ENCODE measurements around the gene ZBTB7A.

DNA sequence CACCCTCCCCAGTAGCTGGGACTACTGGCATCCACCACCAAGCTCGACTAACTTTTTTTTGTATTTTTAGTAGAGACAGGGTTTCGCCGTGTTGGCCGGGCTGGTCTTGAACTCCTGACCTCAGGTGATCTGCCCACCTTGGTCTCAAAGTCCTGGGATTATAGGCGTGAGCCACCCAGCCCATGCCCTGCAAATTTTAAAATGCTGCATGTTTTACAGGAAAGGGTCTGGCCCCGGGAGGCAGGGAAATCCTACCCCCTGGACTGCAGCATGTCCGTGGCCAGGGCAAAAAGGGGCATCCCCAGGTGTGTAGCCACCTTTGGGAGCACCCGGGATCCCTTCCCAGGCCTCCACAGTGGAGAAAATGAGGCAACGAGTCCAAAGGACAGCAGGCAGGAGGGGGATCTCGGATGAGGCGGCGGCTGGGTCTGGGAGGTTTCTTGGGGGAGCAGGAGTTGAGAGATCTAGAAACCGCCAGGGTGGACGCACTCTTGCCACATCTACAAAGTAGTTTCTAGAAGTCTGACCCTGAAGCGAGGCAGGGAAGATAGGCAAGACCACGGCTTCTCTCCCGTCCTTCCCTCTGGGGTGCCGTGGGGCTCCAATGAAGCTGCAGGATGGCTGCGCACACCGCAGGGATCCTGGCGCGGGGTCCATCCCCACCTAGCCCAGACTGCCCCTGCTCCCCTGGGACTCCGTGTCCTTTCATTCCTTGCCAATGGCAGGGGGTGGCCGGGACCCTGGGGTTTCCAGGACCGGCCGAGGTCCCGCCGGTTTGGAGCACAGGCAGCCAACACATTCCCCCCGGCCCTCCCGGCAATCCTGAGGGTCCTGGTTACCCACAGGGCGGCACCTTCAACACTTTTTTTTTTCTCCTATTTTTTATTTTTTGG is 21.3 kb upstream of the ZBTB7A start:
- TF ChIP-seq, protein P1, sequence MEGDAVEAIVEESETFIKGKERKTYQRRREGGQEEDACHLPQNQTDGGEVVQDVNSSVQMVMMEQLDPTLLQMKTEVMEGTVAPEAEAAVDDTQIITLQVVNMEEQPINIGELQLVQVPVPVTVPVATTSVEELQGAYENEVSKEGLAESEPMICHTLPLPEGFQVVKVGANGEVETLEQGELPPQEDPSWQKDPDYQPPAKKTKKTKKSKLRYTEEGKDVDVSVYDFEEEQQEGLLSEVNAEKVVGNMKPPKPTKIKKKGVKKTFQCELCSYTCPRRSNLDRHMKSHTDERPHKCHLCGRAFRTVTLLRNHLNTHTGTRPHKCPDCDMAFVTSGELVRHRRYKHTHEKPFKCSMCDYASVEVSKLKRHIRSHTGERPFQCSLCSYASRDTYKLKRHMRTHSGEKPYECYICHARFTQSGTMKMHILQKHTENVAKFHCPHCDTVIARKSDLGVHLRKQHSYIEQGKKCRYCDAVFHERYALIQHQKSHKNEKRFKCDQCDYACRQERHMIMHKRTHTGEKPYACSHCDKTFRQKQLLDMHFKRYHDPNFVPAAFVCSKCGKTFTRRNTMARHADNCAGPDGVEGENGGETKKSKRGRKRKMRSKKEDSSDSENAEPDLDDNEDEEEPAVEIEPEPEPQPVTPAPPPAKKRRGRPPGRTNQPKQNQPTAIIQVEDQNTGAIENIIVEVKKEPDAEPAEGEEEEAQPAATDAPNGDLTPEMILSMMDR (IDR thresholded peaks at IDR 0.05) = no peak
- no peak for TF ChIP-seq POLR2A (IDR thresholded peaks at IDR 0.05)

All from right lobe of liver (tissue), 4 donors.